NCI-H1694 (cell line): ENCODE data around the gene VPS16.
A peak's percentile ranks its signal among the peaks of the same experiment; 100 is the strongest.

Source experiments
- DNase-seq: peaks from one replicate; lab custom pipeline; 2025; lab: John Stamatoyannopoulos, UW

Gene VPS16

GRCh38 chr20:2840138-2840966, at the start of gene VPS16, which contains the start of gene PCED1A:
VPS16 (plus strand) TSS chr20:2840745; CDS start chr20:2840775, 30 bp downstream.
PCED1A (minus strand) TSS chr20:2840655; CDS start chr20:2839912, 743 bp downstream.
- DNase-seq: peak; percentile 80

DNA sequence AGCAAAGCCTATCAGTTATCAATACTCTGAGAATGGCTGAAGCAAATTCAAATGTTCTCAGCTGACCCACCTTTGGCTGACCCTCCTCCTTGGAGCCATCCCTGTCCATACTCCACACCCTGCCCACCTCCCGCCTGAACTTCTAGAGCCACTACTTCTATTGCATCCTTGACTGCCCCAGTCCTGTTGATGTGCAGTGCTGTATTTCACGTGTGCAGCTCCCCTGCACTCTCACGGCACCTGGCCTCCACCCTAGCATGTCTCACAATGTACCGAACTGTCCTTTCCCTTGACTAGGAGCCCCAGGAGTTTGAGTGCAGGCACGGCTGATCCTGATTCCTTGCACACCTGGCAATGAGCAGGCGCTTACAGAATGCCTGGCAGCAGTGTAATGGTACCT, 47.1 kb upstream of the VPS16 start:
- no peak for DNase-seq

DNA sequence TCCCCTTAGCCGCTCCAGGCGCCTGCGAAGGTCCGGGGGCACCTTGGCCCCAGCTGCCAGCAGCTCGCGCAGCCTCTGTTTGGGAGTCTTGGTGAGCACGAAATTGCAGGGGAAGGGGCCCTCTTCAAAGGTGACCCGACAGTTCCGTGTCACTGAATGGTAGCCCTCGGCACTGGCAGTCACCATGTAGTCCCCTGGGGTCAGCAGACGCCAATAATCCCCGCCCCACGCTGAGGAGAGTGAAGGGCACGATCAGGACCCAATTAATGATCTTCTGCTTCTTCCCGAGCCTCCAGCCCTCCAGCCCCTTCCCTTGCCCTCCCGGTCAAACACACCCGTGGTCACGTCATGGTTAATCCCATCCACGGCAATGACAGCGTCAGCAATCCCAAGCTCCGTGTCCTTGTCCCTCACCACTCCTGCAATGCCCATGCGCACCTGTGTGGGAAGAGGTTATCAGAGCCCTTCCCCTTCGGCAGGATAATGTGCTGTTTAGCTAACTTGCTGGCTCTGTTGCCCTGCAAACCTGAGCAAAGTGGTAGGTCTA, 46.3 kb upstream of the VPS16 start:
- no peak for DNase-seq

GRCh38 chr20:2794866-2795447, 45.6 kb upstream of the VPS16 start:
- DNase-seq: no peak

GRCh38 chr20:2795451-2795850, 45.1 kb upstream of the VPS16 start:
- DNase-seq: no peak

GRCh38 chr20:2796011-2796660, 44.4 kb upstream of the VPS16 start:
- no peak for DNase-seq

- no peak for DNase-seq
These were observed 43.2 kb upstream of the VPS16 start for GRCh38 chr20:2797136-2797983.

DNA sequence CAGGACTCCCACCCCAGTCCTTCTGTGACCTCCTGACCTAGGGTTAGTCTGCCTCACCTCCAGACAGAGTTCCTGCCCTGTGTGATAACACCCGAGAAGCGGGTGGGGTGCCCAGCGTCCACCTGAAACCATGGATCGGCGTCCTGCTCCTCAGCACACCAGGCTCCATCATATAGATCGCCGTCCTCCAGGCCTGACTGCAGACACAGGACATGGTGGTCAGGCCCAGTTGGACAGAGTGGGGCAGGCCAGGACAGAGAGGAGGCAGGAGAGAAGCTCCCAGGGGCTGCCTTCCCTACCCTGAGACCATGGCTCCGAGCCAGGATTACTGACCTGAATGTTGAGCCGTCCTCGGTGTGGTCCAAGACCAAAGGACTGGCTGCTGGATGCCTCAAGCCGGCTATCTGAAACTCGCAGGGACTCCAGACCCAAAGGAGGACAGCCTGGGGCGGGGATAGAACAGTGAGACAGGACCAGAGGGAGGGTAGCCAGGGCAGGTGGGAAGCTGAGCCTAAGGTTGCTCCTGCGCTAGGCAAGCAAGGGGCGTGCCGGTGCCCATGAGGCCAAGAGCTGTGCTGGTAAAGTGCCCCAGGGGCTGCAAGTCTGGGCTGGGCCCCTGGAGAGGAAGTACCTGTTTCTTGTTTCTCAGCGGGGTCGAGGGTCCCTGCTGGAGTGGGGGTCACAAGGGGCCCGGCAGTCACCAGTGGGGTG, 42.3 kb upstream of the VPS16 start:
- DNase-seq: no peak

- DNase-seq: no peak
These were observed 41.7 kb upstream of the VPS16 start for GRCh38 chr20:2798814-2799213.

DNA sequence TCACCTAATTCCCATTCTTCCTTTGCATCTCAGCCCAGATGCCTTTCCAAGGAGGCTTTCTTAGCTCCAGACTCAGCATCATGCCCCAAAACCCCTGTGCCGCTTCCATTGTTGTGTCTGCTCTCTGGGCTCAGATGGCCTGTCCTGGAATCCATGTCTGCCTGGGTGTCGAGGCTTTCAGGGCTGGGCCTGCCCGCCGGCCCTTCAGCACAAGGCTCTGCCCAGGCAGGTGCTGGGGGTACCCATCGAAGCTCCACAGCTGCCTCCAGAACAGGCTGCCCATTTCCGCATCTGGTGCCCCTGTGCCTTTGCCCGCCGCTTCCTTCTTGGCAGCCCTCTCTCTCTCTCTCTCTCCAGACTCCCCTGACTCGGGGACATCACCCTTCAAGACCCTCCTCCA, 41.3 kb upstream of the VPS16 start:
- DNase-seq: no peak

GRCh38 chr20:2799688-2800520, 40.6 kb upstream of the VPS16 start:
- DNase-seq: no peak

DNA sequence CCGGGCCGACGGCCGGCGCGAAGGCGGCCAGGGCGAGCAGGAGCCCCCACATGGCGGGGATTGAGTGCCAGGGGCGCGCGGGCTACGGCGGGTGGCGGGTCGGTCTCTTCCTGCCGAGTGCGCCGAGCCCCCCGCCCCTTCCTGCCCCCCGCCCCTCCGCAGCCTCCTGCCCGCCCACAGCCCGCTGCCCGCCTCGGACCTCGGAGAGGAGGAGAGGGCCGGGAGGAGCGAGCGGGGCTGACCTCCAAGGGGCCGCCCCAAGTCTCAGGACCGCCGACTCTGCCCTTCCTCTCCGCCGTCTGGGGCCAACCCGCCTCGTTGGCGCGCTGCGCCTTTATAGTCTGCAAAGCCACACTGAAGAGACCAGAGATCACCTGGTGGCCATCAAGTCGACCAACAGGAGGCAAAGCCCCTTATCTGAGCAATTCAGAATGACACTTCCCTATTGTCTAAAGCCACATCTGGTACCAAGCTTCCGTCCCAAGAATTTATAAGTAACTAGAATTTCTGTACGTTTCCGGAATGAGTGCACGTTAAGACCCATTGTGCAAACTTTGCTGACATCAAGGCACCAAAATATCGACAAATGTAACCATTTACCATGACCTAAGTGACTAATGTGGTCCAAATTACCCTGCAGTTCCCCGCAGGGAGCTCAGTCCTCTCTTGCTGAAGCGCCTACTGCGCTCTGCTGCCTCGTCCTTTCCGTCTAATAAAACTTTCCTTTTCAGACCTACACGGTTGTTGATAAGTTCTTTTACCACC, 39.8 kb upstream of the VPS16 start, which contains the start of gene CPXM1:
Gene CPXM1, minus strand, starts transcription at position 107 of the 765 bp plus-strand sequence. Its CDS starts 55 bp downstream, at position 52.
- DNase-seq: peak; percentile 21

GRCh38 chr20:2801286-2801728, 39.2 kb upstream of the VPS16 start:
- no peak for DNase-seq

- DNase-seq: no peak
These were observed 36.3 kb upstream of the VPS16 start for GRCh38 chr20:2804041-2804828.

- DNase-seq: no peak
These were observed 35.5 kb upstream of the VPS16 start for GRCh38 chr20:2804852-2805688.

GRCh38 chr20:2805689-2806350, 34.7 kb upstream of the VPS16 start:
- no peak for DNase-seq

DNA sequence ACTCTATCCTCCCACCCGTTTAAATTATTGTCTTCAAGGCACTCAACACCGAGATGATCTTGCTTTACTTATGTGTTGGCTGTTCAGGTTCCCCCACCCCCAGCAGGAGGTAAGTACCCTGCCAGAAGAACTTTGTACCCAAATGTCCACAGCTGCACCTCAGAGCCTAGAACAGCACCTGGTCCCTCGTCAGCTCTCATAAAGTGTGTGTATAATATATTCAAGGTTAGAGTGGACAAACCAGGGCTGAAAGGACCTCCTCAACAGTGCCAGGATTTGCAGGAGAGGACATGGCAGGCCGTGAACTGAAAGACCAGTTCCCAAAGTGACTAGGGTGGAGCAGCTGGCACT, 34.2 kb upstream of the VPS16 start:
- no peak for DNase-seq
